AG09309 (cell line): Measurements from ENCODE around the gene GNAQ.

Experiments
- DNase-seq: peaks from one replicate; pipeline ENCODE4 v3.0.0-alpha.2; 2010; ENCODE audit warnings: low read depth
- H3K4me3 ChIP-seq: 2 replicates; pipeline ENCODE4 v1.5.1; 2011; ENCODE audit warnings: mild to moderate bottlenecking, low read depth, low read length, moderate library complexity; ENCODE audit not compliant: control insufficient read depth
- TF ChIP-seq, protein P1 (sequence below): IDR thresholded peaks from 2 replicates; pipeline ENCODE4 v1.5.1; 2011; ENCODE audit warnings: mild to moderate bottlenecking, low read depth, low read length, inconsistent platforms; ENCODE audit not compliant: insufficient read depth, control insufficient read depth; ENCODE audit errors: missing control alignments

Gene GNAQ

DNA sequence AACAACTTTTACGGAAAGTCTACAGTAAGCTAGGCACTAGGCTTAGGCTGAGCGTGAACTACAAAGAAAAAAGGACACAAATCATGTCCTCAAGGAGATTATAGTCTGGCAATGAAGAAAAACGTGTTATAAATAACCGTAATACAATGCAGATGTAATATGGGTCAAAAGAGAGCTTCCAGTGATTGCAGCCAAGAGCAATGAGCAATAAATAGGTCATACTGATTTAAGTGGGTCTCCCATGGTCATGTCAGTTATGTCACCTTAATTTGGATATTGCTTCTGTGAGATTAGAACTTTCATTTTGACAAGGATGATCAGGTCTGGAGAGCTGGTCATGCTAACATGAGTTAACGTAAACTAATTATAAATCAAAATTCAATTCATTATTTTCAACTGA is 224.9 kb downstream of the GNAQ start:
- no peak for DNase-seq
- H3K4me3 ChIP-seq, result no peak overlapping the region
- TF ChIP-seq, protein P1, sequence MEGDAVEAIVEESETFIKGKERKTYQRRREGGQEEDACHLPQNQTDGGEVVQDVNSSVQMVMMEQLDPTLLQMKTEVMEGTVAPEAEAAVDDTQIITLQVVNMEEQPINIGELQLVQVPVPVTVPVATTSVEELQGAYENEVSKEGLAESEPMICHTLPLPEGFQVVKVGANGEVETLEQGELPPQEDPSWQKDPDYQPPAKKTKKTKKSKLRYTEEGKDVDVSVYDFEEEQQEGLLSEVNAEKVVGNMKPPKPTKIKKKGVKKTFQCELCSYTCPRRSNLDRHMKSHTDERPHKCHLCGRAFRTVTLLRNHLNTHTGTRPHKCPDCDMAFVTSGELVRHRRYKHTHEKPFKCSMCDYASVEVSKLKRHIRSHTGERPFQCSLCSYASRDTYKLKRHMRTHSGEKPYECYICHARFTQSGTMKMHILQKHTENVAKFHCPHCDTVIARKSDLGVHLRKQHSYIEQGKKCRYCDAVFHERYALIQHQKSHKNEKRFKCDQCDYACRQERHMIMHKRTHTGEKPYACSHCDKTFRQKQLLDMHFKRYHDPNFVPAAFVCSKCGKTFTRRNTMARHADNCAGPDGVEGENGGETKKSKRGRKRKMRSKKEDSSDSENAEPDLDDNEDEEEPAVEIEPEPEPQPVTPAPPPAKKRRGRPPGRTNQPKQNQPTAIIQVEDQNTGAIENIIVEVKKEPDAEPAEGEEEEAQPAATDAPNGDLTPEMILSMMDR, result no peak

DNA sequence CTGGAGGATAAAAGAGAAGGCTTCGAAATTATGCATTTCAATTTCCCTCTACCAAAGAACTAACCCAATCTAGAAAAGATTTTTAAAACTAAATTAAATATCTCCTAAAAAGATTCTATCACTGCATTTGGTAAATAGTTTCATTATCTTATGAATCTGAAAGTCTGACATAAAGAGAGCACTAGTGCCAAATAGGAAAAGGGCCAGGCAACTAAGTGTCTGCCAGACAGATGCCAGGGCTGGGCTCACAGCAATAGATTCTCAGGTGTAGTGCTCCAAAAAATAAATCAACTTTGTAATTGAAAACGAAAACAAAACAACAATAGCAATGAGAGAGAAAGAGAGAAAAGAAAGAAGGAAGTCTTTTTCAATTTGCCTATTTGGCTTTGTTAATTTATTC is 225.8 kb downstream of the GNAQ start:
- DNase-seq, result no peak
- TF ChIP-seq, protein P1, result no peak
- H3K4me3 ChIP-seq, result no peak overlapping the region

DNA sequence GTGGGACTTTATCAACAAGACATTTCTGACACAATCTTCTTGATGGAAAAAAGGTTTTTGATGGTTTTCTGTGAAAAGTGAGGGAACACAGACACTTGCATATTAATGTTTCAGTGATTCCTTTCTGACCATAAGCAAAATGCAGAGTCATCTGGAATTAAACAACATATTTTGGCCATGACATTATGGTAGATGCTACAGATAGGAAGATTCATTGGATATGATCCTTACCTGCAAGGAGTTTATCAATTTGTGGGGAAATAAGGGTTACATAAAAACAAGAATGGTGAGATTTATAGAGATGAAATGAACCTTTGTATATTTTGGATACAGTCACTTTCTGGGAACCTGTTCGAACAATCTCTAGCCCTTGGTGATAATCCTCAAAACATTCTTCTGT is 228.2 kb downstream of the GNAQ start:
- TF ChIP-seq, protein P1, result no peak
- DNase-seq, result no peak
- H3K4me3 ChIP-seq, result no peak overlapping the region

DNA sequence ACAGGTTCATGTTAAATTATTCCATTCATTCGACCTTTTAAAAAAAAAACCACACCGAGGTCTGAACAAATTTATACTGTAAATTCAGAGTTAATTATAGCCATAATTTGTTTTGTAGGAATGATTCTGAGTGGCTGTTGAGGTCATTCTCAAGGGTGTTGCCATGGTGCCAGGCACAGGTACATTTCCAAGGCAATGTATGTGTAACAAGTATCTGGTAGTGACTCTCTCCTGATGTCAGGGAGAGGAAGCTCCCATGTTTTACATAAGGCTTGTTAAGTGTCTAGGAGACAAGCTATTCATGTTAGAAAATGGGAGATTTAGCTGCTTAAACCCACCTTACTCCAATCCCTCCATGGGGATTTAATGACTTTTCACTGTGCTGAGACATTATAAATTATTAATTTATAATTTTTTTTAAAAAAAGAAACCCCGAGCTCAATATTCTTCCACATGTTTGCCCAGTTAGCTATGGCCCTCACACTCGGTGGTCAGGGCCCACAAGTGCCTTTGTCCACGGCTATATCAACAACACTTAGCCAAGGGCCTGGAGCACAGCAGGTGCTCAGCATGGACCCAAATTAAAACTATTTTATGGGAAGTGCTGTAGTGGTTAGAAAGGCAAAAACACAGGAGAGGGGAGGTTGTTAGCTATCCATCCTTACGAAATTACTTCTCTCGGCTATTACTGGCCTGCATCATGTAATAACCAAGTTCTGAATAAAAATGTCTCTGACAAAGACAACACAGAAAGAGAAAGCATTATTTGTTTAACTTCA is 228.9 kb downstream of the GNAQ start:
- no peak for DNase-seq

DNA sequence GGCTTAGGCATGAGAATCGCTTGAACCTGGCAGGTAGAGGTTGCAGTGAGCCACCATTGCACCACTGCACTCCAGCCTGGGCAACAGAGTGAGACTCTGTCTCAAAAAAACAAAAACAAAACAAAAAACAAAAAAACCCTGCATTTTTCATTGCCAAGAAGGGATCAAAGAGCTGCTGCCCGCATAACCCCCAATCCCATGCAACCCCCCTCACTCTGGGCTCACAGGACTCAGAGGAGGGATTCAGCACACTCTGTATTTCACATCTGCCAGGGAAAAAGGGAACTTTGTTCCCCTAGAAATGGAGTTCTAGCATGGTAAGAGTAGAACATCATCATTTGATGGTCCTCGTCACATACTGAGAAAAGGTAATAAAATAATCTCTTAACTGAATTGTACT is 229.5 kb downstream of the GNAQ start:
- TF ChIP-seq, protein P1, result no peak
- no peak overlapping the region for H3K4me3 ChIP-seq
- no peak for DNase-seq

More for the DNA sequence above, 228.9 kb downstream of the GNAQ start:
- TF ChIP-seq, protein P1, result no peak
- no peak overlapping the region for H3K4me3 ChIP-seq

DNA sequence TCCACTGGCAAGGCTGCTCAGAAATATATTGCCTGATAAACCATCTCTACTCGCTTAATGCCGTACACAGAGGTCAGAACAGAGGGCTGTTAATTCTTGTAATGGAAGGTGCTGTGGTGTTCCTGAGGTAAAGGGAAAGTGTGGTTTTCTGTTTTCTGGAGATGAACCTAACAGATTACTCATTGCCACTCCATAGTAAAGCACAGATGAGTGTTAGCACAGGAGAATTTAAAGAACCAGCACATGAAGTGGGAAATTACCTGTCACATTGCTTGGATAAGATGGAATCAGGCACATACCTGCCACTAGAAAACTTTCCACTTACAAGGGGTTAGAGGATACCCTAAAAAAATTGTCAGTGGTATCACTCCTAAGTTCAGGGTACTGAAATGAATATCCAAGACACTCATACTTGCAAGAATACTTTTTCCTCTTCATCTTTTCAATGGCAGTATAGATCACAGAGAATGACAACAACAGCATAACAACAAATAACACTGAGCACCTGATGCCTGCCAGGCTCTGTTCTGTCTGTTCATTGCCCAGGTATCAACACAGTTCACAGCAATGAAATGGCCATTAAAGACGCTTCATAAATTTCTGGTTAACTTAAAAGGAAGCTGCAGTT is 230.6 kb downstream of the GNAQ start:
- no peak for DNase-seq
- H3K4me3 ChIP-seq, result no peak overlapping the region
- TF ChIP-seq, protein P1, result no peak
